NCI-H1930 (cell line): ENCODE data around the gene SMC6.

Experiments used
- DNase-seq, 2 experiments: peaks; one replicate each; lab custom pipeline; 2025; lab: John Stamatoyannopoulos, UW

SMC6 gene

DNA sequence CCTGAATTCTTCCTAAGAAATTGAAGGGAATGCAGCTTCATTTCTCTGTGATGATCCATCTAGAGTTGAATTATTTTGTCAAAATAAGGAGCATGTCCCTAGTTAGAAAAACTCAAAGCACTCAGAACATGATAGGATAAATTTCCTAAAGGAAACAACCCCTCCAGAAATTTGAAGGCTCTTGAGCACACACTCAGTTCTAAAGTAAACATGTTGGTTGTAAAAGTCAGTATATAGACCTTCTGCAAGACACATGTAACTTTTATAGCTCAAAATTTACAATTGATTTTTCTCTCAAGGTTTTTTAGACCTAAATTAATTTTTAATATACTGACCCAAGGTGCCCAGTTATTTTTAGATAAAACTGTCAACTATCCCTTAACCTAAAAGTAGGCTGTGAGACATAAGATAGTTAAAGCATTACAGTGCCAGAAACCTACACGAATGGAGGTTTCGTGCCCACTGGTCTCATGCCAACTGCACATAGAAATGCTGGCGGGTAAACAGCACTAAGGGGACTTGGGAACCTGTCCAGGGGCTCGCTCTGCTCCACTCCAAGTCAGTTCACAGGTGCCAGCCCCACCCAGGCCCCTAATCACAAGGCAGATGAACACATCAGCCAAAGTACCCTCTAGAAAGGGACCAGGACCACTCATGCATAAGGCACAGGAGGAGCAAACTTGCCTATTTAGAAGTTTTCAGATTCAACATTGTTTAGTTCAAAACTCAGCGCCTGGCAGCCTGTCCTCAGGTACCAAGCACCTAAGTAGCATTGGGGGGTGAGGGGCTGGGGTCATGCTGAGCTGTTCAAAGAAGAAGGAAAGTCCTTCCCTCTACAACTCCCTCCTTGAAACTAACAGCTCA is 106.5 kb downstream of the SMC6 start:
- DNase-seq: no peak

DNA sequence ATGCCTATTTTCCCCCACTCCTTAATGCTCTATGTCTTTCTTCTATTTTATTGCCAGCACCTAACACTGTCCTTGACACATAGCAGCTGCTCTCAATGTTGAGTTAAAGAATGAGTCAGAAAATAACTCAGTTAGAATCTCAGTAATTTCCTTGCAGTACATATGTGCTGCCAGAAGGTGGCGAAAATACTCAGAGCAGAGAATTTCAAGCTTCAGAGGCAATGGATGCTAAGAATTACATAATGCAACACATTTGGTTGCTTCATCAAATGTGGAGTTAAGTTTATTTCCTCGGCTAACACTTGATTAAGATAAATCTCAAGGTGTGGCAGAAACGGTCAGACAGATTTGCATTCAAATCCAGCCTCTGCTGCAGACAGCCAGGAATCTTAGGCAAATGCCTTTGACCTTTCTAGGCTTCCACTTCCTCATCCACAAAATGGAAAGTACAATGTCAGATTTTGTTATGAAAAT is 107.5 kb downstream of the SMC6 start:
- peak in 1 of 2 experiments; percentile 56 for DNase-seq

DNA sequence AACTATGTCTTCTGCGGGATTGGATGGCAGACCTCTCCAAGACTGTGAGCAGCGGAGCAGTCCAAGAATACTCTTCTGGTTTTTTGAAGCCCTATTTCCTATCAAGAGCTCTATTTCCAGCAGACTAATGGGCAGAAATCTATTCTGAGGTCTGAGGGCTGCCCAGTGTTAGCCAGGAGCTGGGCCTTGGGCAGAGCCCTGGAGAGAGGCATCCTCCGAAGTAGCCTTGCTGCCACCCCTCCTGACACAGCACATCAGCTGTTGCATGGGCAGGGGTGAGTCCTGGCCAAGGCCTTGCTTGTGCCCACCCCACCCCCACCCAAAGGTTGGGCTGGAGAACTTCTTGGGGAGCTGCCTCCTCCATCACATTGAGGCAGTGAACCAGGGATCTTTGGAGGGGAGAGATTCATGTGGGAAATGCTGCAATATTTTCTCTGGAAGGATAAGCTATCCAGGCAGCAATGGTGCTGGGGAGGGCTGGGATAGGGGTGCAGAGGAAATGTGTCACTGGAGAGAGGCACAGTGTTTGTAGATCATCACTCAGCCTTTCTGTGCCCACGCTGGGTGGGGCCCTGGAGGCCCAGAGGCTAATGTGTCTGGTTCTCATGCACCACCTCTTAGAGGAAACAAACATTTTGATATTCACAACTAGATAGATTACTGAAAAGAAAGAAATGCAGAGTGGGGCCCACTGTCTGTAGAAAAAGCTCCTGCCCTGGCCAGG is 108.5 kb downstream of the SMC6 start:
- DNase-seq: no peak

DNA sequence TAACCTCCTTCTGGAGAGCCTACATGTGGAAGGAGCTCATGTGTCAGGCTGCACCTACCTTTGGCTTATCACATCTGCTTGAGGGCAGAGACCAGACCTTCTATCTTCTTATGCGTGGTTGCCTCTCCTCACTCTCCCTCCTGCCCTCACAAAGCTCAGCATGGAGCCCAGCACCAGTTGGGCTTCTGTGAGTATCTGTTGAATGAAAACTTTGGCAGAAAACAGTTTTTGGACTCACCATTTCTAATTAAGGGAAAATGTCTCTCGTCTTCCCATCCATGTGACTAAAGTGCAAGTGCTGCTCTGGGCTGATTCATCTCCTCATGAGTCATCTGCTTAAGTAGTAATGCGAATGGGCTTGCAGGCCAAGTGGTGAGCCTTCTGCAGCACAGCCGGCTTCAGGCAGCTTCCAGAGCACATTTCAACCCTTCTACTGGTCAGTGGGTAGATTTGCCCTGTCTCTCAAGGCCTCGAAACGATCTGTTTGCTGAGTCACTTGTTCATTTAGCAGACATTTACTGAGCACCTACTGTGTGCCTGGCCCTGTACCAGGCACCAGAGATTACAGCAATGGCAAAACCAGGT is 110.5 kb downstream of the SMC6 start:
- DNase-seq: no peak

DNA sequence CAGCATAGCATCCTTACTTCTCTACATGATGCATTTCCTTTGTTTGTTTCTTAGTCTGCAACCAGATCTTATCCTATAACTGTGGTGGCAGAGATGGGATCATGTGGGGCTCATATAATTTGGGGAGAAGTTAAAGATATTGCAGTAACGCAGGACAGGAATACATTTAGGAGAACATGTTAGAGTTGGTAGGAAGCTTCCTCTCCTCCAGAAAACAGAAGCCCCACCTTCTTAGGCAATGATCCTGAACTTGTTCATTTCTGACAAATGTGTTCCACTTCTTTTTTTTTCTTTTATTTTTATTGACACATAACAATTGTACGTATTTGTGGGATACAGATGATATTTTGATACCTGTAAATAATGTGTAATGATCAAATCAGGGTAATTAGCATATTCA is 113.2 kb downstream of the SMC6 start:
- no peak for DNase-seq

DNA sequence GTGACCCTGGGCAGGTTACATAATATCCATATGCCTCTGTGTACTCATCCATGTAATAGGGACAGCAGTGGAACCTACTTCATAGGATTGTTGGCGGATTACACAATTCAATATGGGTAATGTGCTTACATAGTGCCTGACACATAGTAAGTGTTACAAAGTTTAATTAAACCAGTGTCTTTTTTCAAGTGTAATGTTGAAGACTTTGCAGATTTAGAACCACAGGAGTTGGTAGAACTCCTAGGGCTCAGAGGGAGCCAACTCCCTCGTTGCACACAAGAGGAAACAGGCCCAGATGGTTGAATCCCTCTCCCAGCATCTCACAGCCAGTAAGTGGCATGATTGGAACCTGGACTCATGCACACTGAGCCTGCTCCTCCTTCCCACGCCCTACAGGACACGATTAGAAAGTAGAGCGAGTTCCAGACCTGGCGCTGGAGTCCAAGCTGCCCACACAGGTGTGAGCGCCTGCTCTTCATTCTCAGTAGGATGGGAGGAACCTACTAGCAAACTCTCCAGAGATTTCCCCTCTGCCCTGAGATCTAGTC is 115.3 kb downstream of the SMC6 start:
- DNase-seq: no peak

DNA sequence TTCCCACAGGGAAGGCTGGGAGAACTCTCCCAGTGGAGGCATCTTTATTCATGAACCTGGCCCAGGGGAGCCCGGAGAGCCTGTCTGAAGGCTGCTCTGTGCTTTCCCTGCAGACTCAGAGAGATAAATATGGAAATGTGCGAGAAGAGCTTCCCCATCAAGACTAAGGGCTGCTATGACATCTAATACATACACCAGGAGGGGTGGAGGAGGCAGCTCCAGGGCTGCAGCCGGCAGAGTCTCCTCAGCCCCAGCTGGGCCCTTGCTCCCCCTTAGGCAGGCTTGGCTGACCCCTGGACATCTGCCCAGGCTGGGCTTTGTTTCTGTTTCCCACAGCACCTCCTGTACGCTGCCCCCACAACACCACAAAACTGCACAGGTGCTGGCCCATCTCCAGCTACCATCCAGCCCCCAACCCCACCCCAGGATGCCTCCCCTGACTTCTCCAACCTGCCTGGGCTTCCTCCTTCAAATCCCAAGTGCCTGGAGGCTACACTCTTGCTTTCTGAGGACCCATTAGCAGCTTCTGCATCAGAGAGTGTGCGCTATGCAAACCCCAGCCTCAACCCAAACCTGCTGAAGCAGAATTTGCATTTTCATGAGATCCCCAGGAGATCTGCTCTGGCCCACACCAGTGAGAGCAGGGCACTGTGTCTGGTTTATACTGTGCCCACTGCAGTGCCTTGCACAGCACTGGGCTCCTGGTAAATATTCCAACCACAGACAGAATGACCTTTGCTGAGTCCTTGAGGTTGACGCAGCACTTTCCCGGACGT is 116.3 kb downstream of the SMC6 start:
- DNase-seq: no peak

DNA sequence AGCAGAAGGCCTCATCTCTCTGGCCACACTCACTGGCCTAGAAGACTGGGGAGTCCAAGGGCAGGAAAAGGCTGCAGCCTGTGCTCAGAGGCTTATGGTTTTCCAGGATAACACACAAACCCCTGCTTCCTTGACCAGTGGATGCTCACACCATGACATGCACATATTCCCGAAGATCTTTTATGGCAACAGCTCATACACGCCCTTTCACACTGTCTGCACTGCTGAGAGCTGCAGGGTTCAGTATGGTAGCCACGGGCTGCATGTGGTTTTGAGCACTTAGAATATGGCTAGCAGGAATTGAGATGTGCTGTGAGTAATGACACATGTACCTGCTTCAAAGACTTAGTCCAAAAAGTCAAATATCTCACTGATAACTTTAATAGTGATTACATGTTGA is 117.4 kb downstream of the SMC6 start:
- DNase-seq: no peak

DNA sequence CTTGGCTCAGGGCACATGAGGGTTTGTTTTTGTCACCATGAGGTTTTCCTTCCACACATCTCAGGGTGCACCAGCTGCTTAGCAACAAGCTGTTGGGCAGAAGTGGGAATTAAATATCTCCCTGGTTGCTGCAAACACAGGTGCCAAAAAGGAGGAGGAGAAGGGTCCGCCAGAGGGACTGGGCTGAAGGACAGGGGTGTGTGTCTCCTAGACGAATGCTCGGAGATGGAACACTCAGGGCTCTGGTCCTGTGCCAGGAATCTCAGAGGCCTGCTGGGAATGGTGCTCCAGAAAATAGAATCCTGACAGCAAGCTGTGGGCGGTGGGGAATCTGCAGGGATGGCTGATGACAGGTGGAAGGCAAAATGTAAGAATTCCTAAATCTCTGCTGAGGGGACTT is 118.6 kb downstream of the SMC6 start:
- no peak for DNase-seq

DNA sequence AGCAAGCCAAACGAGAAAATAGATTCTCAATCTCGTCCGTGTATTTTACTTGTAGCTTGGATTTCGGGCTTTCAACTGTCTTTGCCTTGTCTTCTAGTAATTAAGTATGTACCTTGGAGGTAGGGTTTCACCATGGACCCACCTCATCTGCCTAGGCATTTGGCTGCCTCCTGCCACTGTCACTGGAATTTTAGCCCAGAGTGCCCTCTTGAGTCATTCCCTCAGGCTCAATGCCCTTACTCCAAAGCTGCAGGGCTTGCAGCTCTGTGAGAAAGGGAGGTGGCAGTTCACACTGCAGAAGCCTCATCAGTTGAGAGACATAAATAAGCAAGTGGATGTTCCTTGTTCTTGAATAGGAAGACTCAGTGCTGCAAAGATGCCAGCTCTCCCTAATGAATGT is 123.5 kb downstream of the SMC6 start:
- DNase-seq: no peak

DNA sequence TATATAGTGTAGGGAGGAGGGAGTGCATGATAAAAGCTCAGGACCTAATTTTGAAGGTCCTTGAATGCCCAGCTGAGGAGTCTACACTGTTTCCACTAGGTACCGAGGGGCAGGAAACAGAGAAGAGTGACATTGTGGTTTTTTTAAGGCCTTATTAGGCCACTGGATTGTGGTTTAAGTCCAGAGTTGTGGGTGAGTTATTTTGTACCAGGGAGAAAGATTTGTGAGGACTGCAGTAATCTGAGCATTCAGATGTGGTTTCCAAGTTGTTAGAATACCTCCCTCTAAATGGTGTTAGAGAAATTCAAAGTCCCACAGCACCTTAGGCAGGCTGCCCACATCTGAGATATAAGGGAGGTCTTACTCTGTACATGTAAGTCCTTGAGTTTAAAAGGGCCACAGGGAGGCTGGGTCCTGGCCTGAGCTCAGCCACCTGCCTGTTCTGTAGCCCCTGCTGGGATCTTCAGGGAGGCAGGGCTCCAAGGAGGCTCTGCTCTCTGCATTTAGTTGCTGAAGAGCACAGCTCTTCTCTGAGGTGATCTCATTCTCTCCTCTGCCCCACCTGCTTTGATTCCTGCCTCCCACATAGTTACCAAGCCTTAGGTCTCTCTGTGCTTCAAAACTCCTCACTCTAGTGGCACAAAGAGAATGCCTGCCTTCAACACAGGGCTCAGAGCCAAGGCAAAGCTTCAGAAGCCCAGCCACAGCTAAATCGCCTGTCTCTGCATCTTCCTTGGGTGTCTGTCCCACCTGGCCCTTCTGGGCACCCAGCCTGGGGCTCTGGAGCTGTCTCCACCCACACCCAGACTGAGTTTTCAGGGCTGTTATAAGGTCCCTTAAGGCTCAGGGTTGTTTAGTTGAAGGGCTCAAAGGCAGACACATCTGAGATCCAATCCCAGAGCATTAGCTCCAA is 125.0 kb downstream of the SMC6 start:
- no peak for DNase-seq

DNA sequence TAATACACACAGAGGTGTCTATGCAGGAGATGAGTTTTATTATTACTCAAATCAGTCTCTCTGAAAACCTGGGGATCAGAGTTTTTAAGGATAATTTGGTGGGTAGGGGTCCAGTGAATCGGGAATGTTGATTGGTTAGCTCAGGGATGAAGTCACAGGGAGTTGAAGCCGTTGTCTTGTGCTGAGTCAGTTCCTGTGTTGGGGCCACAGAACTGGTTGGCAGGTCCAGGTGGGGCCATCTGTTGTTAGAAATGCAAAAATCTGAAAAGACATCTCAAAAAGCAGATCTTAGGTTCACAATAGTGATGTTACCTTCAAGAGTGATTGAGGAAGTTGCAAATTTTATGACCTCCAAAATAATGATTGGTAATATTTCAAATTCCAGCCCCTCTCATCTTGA is 126.2 kb downstream of the SMC6 start:
- no peak for DNase-seq

DNA sequence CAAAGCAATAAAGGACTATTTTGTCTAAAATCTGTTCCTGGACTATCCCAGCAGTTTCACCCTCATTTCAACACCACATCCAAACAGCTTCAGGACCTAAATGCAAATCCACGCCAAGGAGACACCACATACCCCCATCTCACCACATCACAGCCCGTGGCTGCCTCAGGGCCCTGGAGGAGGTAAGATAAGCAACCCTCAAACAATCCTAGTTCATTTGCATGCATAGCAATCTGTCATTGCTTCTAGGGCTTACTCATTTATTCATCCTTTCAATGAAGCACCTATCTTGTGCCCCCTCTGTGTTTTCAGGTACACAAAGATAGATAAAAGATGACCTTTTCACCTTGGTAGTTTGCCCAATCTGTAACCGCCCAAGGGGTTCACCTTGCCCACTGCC is 126.6 kb downstream of the SMC6 start:
- no peak for DNase-seq

DNA sequence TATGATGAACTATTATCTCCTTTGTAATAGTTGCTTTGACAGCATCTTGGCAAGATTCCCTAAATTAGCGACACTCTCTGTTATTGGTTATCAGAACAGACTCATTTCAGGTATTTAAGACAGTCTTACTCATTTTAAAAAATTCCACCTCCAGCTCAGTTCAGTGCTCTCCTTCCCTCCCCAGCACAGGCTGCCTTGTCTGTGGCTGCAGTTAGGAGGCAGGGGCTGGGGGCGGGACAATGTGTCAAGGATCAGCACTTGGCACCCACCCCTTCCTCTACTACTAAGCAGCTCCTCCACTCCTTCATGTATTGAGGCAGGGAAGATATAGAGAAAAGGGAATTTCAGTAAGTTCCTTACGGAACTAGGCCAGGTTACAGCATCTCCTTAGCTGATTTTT is 128.2 kb downstream of the SMC6 start:
- no peak for DNase-seq

DNA sequence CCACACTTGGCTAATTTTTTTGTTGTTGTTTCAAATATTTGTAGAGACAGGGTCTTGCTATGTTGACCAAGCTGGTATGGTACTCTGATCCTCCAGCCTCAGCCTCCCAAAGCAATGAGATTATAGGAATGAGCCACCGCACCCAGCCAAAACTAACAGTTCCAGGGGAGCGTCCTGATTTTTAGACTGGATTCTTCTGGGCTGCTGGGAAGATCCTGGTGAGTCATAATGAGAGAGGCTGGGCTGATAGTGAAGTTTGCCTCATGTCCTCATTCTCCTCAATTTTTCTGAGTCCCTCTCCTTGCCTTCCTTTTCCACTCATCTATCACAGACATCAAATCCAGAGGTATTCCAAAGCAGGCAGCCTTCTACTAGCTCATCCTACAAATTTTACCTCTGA is 131.8 kb downstream of the SMC6 start:
- DNase-seq: no peak

DNA sequence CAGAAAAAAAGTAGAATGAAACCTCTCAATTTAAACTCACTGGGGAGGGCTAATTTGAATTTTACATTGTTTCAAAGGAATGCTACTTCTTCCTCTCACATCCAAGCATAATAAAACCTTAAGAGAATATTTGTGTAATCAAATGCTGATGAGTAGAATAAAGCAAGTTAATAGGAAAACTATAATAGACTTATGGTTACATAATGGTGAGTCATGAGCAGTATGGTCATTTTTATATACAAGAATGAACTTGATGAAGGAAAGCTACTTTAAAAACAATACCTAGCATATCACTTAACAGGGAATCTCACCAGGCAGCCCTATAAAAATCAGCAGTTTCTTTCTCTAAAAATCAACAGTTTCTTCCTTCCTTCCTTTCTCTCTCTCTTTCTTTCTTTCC is 132.8 kb downstream of the SMC6 start:
- no peak for DNase-seq

DNA sequence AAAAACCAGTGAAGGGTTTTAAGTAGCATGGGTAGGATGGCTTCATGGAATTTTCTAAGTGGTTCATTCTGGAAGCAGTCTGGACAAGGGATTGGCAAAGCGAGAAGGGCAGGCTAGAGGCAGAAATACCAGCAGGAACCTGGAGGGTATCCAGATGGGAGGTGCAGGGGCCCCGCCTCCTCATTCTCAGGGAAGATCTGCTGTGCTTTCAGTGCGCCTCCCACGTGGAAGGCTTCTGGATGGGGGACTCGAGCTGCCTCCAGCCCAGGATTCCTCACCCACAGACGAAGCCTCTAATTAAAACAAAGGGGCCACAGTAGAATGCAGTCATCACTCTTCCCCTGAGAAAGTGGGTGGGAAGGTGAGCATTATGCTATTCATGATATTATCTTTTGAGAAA is 133.3 kb downstream of the SMC6 start:
- no peak for DNase-seq

DNA sequence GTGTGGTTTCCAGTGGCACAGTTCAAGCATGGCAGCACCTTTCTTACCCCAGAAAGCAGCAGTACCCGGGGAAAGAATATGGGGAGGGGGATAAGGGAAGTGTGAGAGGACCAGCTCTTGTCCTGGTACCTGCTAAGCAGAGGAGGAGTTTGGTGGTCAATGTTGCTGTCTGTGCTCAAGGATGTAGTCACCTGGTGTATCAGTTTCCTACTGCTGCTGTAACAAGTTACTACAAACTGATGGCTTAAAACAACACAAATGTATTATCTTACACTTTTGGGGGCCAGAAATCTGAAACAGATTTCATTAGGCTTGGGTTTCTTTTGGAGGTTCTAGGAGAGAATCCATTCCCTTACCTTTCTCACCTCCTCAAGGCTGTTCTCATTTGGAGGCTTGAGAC is 135.7 kb downstream of the SMC6 start:
- no peak for DNase-seq

DNA sequence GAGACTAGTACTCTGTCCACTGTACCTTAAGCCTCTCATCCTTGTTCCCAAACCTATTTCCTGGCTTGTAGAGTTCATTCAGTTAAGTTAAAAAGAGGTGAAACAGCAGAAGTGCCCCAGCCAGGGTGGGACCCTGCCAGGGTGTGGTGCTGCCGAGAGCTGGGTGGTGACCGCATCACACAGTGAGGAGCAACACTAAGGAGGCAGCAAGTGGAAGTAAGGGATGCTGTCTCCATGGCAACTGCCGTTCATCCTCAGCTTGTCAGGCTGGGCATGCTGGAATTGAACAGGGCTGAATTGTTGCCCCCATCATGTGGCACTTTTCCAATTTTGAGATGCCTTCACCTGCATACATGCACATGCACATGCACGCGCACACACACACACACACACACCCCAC is 136.1 kb downstream of the SMC6 start:
- DNase-seq: no peak

DNA sequence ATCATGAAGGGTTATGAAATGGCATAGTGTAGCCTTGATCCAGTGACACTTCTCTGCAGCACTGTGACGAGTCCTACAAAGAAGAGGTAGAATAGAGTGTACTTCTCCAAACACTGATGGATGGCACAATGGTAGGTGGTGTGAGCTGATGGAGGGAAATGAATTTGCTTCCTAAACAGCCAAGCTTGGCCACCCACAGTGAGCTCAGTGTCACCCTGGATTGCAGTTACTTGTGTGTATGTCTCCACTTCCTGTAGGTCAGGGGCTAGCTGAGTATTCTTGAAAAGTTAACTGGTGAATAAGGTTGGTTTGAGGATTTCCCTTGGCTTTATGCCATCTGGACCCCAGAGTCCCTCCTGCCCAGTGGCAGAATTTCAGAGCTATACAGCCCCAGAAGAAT is 137.2 kb downstream of the SMC6 start:
- DNase-seq: no peak
